D721Med (cell line): ENCODE data around the gene B3GAT2.

Source experiments
- DNase-seq: peaks from one replicate; pipeline ENCODE4 v3.0.0; 2011; ENCODE audit warnings: low spot score; ENCODE audit not compliant: insufficient read length
- FAIRE-seq: peaks from 2 replicates; lab custom pipeline; 2011; peaks lifted over from hg19 to GRCh38; lab: Jason Lieb, UNC
- TF ChIP-seq, protein P1 (sequence below): IDR thresholded peaks from 2 replicates; pipeline ENCODE4 v1.5.1; 2012; ENCODE audit warnings: mild to moderate bottlenecking, control low read depth; ENCODE audit not compliant: insufficient read depth; ENCODE audit errors: missing control alignments

The B3GAT2 gene

DNA sequence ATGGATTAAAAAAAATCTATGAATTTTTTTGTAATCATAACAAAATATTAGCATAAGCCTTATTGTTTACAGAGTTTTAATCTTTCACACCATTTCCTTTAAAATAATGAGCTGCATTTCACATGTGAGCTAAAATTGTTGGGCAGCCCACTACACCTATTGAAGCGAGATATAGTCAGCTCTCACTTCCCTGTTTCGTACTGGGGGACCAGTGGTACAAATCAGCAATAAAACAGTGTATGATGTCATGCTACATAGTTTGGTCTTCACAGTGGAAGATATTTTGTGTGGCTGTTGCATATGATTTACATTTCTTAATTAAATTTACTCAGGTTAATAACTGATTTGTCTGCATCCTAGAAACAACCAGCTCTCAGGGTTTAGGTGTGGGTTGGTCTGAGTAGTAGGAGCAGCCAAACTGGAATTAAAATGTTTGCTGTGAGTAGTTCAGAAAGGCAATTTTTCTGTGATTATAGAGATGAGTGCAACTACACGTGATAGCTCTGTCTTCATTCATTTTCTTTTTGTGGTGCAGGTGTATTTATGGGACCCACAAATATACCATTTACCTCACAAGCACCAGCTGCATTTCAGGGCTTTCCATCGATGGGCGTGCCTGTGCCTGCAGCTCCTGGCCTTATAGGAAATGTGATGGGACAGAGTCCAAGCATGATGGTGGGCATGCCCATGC is 99.3 kb downstream of the B3GAT2 start:
- FAIRE-seq (no peak), DNase-seq (no peak)

DNA sequence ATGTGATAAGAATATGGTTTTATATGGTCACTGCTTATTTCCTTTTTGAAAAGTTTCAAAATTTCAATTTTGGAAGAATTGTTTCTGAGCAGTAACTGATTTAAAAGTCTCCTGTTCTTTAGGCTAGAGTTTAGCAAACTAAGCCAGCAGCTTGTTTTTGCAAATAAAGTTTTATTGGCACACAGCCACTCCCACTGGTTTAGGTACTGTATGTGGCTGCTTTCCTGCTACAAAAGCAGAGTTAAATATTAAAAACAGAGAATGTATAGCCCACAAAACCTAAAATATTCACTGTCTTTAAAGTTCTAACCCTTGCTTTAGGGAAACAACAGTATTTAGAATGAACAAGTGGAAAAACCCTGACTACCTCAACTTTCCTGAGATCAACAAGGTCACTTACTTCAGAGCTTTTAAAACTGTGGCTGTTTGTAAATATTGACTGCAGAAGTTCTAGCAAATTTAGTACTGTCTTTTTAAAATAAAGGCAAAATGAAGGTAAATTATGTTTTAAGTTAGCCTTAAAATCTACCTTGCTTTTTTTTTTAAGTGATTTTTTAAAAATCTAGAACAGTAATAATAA is 104.1 kb downstream of the B3GAT2 start:
- DNase-seq (no peak), FAIRE-seq (no peak)
- TF ChIP-seq, protein P1, sequence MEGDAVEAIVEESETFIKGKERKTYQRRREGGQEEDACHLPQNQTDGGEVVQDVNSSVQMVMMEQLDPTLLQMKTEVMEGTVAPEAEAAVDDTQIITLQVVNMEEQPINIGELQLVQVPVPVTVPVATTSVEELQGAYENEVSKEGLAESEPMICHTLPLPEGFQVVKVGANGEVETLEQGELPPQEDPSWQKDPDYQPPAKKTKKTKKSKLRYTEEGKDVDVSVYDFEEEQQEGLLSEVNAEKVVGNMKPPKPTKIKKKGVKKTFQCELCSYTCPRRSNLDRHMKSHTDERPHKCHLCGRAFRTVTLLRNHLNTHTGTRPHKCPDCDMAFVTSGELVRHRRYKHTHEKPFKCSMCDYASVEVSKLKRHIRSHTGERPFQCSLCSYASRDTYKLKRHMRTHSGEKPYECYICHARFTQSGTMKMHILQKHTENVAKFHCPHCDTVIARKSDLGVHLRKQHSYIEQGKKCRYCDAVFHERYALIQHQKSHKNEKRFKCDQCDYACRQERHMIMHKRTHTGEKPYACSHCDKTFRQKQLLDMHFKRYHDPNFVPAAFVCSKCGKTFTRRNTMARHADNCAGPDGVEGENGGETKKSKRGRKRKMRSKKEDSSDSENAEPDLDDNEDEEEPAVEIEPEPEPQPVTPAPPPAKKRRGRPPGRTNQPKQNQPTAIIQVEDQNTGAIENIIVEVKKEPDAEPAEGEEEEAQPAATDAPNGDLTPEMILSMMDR: no peak

More for the DNA sequence above, 99.3 kb downstream of the B3GAT2 start:
- TF ChIP-seq, protein P1: no peak

DNA sequence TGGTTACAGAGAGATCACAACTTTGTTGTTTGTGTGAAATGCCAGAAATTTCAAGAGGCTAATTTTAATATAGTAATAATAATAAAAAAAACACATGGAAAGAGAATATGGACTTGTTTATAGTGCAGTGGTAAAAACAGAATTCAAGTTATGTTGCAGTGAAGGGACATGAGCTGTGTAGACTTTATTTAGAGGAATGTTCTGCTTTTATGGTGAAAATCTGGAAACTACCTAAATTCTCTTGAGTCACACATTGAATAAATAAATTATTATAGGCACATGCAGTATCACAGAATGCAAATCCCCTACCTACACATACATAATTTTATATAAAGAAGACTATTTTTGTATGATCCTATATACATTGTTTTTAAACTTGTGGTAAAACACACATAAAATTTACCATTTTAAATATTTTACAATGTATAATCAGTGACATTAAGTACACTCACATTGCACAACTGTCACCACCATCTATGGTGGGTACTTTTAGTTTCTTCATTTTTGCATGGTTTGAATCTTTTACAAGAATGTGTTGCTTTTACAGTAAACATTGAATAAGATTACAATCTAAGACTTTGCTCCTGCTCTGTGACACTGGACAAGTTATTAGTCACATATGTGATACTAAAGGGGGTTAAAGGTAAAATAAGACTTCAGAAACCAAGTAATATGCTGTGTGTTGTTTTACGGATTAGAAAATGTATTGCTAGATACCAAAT is 107.4 kb downstream of the B3GAT2 start:
- DNase-seq: no peak
- TF ChIP-seq, protein P1: no peak
- no peak for FAIRE-seq

DNA sequence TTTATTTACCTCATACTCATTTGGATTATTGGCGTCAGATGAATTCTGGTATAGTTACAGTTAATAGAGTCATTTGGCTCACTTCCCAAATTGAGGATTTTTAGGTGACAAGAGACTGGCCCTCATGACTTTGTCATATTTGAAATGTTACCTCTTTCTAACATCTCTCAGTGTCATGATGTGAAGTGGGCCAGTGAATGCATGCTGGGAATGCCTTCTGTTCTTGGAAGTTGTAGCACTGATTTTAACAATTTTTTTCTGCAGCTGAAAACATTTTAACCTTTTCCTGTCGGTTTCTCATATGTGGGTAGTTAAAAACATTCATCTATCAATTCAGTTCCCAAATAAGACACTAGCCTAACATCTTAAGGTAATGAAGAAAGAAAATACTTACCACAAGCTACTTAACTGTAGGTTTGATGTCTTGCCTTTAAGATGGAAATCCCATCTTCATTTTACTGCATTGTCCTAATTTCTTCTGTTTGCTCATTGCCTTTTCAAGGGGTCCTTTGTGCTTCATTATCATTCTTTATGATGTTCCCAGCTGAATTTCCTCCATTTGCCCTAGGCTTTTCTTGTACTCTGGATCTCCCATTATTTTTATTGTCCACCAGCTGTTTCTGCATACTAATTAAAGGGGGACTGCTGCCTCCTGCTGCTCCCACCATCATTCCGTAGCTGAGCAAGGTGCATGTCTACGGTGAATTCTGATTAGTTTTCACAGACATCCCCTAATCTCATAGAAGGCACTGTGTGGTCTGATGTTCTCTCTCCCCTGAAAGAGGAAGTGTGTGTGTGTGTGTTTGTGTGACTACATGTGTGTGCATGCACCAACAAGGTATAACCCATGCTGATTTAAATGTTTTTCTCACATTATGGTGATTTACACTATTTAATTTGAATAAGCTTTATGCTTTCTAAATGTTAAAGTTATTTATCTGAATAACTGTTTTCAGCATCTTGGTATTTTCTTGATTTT is 109.5 kb downstream of the B3GAT2 start:
- FAIRE-seq (peak; percentile 73), DNase-seq (no peak)

DNA sequence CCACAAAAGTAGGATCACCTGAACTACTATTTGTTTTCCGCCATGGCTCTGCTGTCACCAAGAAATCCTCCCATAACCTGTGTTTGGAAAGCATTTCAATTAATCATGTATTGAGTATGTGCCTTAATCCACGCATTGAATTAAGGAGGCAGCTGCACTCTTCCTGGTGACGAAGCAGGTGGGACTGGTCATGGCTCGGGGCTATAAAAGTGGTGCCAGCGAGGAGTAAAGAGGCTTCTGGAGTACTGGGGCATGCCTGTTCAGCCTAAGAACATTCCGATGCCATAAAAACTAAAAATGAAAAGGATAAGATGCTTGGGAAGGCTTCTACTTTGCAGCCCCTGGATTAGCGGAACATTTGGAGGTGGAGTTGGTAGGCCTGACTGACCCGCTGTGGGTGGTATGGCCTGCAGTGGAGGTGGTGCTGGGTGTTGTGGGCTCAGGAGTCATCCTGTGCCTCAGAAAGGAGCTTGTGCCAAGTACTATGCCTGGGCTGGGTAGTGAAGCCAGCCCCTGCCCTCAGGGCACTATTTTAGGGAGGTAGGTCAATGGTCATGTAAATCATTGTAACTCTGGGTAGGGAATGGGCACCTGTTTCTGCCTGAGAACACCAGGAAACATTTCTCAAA is 110.5 kb downstream of the B3GAT2 start:
- TF ChIP-seq, protein P1: no peak
- DNase-seq (no peak), FAIRE-seq (no peak)

More for the DNA sequence above, 109.5 kb downstream of the B3GAT2 start:
- TF ChIP-seq, protein P1: no peak

DNA sequence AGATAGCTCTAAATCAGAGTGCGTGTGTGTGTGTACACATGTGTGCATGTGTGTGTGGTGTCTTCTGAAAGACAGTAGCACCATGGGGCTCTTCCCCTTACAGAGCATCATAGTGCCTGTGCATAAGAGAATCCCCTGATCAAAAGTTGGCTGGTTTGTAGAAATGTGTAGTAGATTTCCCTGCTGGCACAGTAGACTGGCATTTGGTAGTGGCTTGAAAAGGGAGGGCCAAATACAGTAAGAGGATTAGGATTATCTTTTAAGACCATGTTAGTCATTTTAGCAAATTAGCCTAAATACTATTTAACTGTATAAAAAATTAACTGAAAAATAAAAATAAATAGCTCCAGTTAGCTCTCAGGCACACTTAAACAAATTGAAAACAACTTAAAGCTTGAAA is 112.6 kb downstream of the B3GAT2 start:
- TF ChIP-seq, protein P1: no peak
- no peak for DNase-seq
- peak; percentile 93 for FAIRE-seq
